ENCODE data around the gene CHP2.

GRCh38 chr16:23705517-23705902, 49.3 kb upstream of the CHP2 start:
- TF ChIP-seq CTCF (IDR thresholded peaks at IDR 0.05; ENCODE audit: low read depth, low read length) (no peak), POLR2A (IDR thresholded peaks at IDR 0.05; ENCODE audit: extremely low read depth, insufficient read length) (no peak), MYC (IDR thresholded peaks at IDR 0.05; ENCODE audit: low read depth, low read length) (no peak)

Measured in NB4 (cell line).